GM08714 (cell line): ENCODE data around the gene TAGLN.
"Not testable (repeated sequence)": the region's sequence is repeated elsewhere in the genome, so short reads cannot be mapped to it uniquely, and the experiment has no call there.

Experiments used
- H3K4me3 ChIP-seq: fragments of 200-500 bp; sonication (Bioruptor generic); 2 replicates; pipeline ENCODE4 v1.5.1; 2014; ENCODE audit warnings: mild to moderate bottlenecking, low read length, inconsistent platforms
- ZNF274 ChIP-seq: IDR thresholded peaks from 2 replicates; pipeline ENCODE4 v1.6.1; 2012; ENCODE audit warnings: mild to moderate bottlenecking, low read depth, low read length

TAGLN gene

DNA sequence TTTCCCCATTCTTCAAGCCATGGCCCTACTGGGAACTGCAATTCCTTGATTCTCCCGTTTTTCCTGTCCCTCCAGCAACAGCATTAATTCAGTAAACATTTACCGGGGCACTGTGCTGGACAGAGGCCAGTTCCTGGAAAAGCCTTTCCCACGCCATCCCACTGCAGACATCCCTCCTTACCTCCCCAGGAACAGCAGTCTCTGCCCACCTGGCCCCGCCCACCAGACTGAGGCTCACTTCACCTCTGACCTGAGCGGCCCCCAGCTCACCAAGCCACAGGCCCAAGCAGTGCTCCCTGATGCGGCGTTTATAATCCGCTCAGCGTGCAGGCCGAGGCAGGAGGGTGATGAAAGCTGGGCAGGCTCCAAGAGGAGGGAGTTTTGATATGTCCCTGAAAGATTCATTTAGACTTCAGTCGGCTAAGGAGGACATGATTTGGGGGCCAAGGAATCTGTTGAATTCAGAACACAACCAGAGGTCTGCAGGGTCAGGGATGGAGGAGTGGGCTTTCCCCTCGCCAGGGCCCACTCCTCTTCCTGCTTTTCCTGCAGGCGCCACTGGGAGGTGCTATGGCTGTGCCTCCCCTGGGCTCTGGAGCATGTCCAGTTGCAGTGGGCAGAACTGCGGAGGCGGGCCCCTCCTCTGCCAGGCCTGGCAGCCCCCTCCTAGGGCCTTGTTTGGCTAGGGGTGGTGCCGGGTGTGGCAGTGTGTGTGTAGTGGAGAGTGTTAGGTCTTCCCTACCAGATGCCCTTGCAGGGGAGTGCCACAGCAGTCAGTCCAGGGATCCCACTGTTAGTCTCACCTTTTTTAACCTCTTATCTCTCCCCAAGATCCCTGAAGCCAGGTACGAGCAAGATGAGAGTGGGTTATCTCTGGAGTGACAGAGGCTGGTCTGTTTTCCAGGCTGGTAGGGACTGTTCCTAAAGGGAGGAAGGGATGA lies 1.4 kb upstream of the TAGLN start:
- no peak overlapping the region for H3K4me3 ChIP-seq
- no peak for TF ChIP-seq ZNF274

- TF ChIP-seq ZNF274, result no peak
- no peak overlapping the region for H3K4me3 ChIP-seq
Observed at GRCh38 chr11:117198613-117199012, 557 bp upstream of the TAGLN start.

GRCh38 chr11:117199916-117200812 lies 994 bp downstream of the TAGLN start:
- TF ChIP-seq ZNF274, result no peak
- no peak overlapping the region for H3K4me3 ChIP-seq

DNA sequence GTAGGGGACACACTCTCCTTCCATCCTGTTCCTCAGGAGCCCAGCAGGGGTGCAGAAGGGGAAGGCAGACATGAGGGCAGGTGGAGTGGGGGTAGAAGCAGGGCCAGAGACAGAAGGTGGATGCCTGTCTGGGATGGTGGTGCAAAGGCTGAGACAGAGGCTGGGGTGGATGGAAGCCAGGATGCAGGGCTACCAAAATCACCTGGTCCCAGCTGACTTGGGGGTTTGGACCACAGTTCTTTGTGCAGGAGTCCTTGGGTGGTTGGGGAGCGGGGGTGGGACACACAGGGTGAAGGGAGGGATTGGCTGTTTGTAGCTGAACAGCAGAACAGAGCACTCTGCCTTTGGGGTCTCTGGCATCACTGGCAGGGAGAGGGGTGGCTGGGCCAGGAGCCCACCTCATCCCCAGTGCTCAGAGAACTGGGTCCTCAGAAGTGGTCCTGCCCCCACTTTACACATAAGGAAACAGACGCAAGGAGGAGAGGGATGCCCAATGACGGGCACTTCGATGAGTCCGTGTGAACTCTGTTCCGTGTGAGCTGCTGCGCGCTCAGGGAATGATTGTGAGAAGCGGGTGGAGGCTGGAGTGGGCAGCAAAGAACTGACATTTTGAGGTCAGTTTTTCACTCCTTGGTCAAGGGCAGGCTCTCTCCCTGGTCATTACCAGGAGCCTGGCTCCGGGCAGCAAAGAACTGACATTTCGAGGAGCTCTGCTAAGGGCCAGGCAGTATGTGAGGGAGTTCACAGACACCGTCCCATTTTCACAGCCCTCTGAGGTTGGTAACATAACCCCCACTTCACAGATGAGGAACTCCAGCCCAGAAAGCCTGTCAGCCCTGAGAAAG lies 1.9 kb downstream of the TAGLN start:
- no peak overlapping the region for H3K4me3 ChIP-seq
- TF ChIP-seq ZNF274, result no peak

GRCh38 chr11:117201658-117202305 lies 2.6 kb downstream of the TAGLN start:
- no peak for TF ChIP-seq ZNF274
- no peak overlapping the region for H3K4me3 ChIP-seq

DNA sequence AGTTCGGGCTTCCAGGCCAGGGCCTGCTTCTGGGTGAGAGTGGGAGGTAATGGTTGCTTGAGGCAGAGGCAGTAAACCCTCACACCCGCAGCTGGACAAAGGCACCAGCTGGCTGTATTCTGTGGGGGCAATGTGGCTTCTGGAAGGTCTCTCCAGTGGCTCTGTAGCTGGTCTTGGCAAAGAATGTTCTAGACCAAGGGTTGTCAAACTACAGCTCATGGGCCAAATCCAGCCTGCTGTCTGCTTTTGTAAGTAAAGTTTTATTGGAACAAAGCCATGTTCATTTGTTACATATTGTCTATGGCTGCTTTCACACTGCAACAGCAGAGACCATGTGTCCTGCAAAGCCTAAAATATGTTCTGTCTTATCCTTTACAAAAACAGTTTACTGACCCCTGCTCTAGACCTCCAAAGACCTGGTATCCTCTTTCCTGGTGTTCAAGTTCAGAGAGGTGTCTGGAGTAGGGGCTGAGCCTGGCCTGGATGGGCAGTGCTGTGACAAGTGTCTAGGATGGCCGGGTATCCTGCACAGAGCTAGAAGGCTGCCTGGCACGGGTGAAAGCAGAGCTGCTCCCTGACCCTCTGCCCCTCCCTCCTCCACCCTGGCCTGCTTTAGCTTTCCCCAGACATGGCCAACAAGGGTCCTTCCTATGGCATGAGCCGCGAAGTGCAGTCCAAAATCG lies 3.4 kb downstream of the TAGLN start:
- no peak overlapping the region for H3K4me3 ChIP-seq
- TF ChIP-seq ZNF274, result no peak

DNA sequence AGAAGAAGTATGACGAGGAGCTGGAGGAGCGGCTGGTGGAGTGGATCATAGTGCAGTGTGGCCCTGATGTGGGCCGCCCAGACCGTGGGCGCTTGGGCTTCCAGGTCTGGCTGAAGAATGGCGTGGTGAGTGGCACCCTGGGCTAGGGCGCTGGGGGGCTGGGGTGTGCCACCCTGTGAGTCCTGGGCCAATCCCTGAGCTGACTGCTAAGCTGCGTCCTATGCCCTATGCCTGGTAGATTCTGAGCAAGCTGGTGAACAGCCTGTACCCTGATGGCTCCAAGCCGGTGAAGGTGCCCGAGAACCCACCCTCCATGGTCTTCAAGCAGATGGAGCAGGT lies 3.9 kb downstream of the TAGLN start:
- no peak for TF ChIP-seq ZNF274
- H3K4me3 ChIP-seq, result no peak overlapping the region

GRCh38 chr11:117204283-117205080 lies 5.3 kb downstream of the TAGLN start:
- H3K4me3 ChIP-seq, result no peak overlapping the region
- TF ChIP-seq ZNF274, result no peak

DNA sequence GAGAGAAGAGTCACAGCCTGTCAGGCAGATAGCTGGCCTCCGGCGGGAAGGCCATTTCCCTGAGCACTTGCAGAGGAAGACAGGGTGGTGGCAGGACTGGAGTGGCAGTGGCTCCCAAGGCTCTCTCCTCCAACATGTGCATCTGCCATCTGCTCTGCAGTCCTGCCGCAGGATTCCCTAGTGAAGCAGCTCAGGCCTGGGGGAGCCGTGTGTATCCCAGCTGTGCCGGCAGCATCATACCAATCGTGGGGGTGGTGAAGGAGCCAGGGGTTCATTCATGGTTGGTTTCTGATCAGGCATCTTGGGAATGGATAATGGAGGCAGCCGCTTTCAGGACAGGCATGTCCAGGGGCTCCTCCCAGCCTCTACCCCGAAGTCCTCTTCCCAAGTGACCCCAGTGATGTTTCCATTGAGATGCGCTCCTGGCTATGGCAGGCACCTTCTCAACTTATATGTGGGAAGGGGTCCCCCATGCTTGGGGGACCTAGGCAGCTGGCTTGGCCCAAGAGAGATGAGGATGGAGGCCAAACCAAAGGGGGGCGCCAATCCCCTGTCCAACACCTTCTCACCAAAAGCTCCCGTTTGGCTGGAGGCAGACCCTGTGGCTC lies 6.1 kb downstream of the TAGLN start:
- TF ChIP-seq ZNF274, result no peak
- no peak overlapping the region for H3K4me3 ChIP-seq

GRCh38 chr11:117206111-117206510 lies 6.9 kb downstream of the TAGLN start:
- H3K4me3 ChIP-seq, result not testable (repeated sequence)

DNA sequence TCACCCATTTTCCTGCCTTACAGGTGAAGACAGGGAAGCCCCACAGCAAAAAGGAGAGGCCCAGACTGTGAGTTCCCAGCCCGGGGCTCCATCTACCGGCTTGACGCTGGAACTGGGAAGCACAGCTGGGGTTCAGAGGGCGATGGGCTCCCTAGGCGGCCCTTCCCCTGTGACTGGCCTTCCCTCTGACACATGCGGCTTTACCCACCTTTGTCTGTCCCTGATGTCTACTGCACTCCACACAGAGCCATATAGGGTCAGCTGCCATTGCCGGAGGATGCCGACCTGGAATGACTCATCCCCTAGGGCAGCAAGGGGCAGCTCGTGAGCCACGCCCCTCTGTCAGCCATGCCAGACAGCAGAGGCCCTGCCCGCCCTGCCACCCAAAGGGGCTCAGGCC lies 7.7 kb downstream of the TAGLN start:
- H3K4me3 ChIP-seq, result not testable (repeated sequence)

DNA sequence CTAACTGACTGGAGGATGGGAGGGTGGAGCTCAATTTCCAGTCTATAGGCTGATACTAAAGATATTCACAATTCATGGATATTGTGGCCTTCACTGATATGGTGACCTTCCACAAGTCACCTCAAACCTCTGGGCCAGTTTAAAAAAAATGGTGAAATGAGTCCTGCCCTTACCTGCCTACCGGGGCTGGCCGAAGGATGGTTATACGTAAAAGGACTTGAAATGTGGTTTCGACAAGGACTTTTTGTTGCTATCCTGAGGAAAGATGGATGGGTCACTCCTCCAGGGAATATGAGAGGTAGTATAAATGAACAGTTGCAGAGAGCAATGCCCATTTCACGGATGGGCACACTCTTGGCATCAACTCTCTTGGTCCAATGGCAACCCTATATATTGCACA lies 8.3 kb downstream of the TAGLN start:
- not testable (repeated sequence) for H3K4me3 ChIP-seq

GRCh38 chr11:117208710-117209109 lies 9.5 kb downstream of the TAGLN start:
- not testable (repeated sequence) for H3K4me3 ChIP-seq

DNA sequence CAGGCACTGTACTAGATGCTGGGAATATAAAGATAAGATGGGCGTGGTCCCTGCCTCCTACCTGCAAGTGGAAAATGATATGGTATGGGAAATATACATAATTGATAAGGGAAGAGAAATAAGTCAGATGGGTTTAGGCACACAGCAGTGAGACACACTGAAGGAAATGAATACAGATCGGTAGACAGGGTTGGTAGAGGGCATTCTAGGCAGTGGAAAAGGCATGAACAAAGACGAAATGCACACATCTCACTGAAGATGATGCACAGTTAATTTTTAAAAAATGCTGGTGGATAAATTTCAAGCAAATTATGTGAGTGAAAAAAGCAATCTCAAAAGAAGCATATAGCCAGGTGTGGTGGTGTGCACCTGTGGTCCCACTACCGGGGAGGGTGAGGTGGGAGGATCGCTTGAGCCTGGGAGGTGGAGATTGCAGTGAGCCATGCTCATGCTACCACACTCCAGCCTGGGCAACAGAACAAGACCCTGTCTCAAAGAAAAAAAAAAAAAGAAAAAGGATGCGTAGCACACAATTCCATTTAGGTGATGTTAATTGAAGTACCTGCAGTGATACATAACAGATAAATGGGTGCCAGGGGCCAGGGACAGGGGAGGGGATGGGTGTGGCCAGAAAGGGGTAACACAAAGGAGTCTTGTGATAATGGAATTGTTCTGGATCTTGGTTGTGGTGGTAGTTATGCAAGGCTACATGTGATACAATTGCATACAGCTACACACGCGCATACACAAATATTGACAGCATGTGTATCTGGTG lies 10.4 kb downstream of the TAGLN start:
- not testable (repeated sequence) for H3K4me3 ChIP-seq
